Esophagus squamous epithelium (tissue), 4 donors: ENCODE results near the gene ARID1A.

Experiments used
- POLR2A ChIP-seq, 4 donors: fragments of 450-650 bp; IDR thresholded peaks; one replicate each; pipeline ENCODE4 v1.6.1; 2017; ENCODE audit warnings: antibody characterized with exemption in 4 of 4, mild to moderate bottlenecking in 4 of 4, moderate library complexity in 3 of 4
- TF ChIP-seq, protein P1 (sequence below), 6 experiments: fragments of 450-650 bp in 4 of 6; fragments of 200-600 bp in 2 of 6; sonication (generic) in 2 of 6; IDR thresholded peaks; one replicate each; pipeline ENCODE4 v1.5.1; 2016 to 2019; ENCODE audit warnings: antibody characterized with exemption in 6 of 6, mild to moderate bottlenecking in 4 of 6, moderate library complexity in 4 of 6

DNA sequence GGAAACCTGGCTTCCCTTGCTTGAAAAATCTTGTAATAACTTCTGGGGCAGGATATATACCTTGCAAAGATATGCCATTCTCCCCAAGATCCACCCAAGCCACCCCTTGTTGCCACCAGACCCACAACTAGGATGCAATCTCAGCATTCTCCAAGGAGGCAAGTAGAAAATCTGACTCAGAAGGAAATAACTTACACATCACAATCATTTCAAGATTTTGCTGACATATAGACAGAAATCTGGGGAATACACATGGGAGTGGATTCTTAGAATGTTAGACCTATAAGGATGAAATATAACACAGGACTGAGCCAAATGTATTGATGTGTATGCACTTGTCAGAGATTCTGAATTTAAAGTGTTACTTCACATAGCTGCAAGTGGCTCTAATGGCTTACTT, 115.9 kb downstream of the ARID1A start:
- no peak for TF ChIP-seq POLR2A (IDR thresholded peaks at IDR 0.05)
- TF ChIP-seq, protein P1, sequence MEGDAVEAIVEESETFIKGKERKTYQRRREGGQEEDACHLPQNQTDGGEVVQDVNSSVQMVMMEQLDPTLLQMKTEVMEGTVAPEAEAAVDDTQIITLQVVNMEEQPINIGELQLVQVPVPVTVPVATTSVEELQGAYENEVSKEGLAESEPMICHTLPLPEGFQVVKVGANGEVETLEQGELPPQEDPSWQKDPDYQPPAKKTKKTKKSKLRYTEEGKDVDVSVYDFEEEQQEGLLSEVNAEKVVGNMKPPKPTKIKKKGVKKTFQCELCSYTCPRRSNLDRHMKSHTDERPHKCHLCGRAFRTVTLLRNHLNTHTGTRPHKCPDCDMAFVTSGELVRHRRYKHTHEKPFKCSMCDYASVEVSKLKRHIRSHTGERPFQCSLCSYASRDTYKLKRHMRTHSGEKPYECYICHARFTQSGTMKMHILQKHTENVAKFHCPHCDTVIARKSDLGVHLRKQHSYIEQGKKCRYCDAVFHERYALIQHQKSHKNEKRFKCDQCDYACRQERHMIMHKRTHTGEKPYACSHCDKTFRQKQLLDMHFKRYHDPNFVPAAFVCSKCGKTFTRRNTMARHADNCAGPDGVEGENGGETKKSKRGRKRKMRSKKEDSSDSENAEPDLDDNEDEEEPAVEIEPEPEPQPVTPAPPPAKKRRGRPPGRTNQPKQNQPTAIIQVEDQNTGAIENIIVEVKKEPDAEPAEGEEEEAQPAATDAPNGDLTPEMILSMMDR (IDR thresholded peaks at IDR 0.05) = no peak
